Suprapubic skin (tissue), 3 donors: ENCODE results near the gene NCKAP5.

Experiments used
- POLR2A ChIP-seq, 2 donors: fragments of 450-650 bp; IDR thresholded peaks; one replicate each; pipeline ENCODE4 v1.6.1; 2017; ENCODE audit warnings: antibody characterized with exemption in 2 of 2, mild to moderate bottlenecking in 2 of 2, moderate library complexity in 2 of 2
- TF ChIP-seq, protein P1 (sequence below), 2 donors: fragments of 200-600 bp in 1 of 2; fragments of 450-650 bp in 1 of 2; sonication (generic) in 1 of 2; IDR thresholded peaks; one replicate each; pipeline ENCODE4 v1.5.1; 2016 to 2019; ENCODE audit warnings: antibody characterized with exemption in 2 of 2, mild to moderate bottlenecking in 1 of 2, moderate library complexity in 1 of 2

DNA sequence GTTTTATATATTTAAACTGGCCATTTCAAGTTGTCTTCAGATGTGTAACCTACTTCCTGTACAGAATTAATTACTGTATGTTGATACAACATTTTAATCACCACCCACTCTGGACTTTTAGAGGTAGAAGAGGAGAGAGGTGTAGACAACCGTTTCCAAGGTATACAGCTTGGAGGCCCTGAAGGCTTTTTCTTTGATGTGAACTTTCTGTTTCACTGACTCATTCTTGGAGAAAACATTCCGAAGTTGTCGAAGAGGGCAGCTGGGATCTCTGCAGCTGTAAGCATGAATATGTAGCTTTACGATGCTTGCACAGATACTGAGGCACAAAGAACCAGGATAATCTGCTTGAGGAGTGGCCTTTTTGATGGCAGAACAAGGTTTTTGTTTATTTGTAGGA lies 137.0 kb downstream of the NCKAP5 start:
- TF ChIP-seq, protein P1, sequence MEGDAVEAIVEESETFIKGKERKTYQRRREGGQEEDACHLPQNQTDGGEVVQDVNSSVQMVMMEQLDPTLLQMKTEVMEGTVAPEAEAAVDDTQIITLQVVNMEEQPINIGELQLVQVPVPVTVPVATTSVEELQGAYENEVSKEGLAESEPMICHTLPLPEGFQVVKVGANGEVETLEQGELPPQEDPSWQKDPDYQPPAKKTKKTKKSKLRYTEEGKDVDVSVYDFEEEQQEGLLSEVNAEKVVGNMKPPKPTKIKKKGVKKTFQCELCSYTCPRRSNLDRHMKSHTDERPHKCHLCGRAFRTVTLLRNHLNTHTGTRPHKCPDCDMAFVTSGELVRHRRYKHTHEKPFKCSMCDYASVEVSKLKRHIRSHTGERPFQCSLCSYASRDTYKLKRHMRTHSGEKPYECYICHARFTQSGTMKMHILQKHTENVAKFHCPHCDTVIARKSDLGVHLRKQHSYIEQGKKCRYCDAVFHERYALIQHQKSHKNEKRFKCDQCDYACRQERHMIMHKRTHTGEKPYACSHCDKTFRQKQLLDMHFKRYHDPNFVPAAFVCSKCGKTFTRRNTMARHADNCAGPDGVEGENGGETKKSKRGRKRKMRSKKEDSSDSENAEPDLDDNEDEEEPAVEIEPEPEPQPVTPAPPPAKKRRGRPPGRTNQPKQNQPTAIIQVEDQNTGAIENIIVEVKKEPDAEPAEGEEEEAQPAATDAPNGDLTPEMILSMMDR (IDR thresholded peaks at IDR 0.05) = no peak
- TF ChIP-seq POLR2A (IDR thresholded peaks at IDR 0.05) = no peak
